Measurements from ENCODE around the gene INTS11.

Gene INTS11

GRCh38 chr1:1284221-1285101 lies 40.0 kb downstream of the INTS11 start:
- DNase-seq (ENCODE audit: low spot score) = no peak
- TF ChIP-seq, protein P1, sequence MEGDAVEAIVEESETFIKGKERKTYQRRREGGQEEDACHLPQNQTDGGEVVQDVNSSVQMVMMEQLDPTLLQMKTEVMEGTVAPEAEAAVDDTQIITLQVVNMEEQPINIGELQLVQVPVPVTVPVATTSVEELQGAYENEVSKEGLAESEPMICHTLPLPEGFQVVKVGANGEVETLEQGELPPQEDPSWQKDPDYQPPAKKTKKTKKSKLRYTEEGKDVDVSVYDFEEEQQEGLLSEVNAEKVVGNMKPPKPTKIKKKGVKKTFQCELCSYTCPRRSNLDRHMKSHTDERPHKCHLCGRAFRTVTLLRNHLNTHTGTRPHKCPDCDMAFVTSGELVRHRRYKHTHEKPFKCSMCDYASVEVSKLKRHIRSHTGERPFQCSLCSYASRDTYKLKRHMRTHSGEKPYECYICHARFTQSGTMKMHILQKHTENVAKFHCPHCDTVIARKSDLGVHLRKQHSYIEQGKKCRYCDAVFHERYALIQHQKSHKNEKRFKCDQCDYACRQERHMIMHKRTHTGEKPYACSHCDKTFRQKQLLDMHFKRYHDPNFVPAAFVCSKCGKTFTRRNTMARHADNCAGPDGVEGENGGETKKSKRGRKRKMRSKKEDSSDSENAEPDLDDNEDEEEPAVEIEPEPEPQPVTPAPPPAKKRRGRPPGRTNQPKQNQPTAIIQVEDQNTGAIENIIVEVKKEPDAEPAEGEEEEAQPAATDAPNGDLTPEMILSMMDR (IDR thresholded peaks at IDR 0.05; ENCODE audit: extremely low read depth, missing control alignments) = no peak

- TF ChIP-seq, protein P1 (IDR thresholded peaks at IDR 0.05; ENCODE audit: extremely low read depth, missing control alignments) = no peak
- peak; percentile 84 for DNase-seq (ENCODE audit: low spot score)
Observed at GRCh38 chr1:1283821-1284220, 40.6 kb downstream of the INTS11 start.

DNA sequence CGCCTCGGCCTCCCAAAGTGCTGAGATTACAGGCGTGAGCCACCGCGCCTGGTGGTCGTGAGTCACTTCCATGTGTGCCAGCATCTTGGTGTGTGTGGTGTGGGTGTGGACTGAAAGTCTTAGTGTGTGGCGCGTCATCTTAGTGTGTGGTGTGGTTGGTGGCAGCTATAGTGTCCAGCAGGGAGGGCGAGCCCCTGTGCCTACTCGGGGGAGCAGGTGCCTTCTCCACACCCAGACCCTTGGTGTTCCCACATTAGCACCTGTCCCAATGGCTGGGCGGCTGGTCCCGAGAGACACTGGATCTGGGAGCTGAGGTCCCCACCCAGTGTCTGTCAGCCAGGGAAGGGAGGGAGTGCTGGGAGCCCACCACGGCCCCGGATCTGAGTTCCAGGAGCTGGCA lies 41.5 kb downstream of the INTS11 start:
- TF ChIP-seq, protein P1 (IDR thresholded peaks at IDR 0.05; ENCODE audit: extremely low read depth, missing control alignments) = no peak
- no peak for DNase-seq (ENCODE audit: low spot score)

DNA sequence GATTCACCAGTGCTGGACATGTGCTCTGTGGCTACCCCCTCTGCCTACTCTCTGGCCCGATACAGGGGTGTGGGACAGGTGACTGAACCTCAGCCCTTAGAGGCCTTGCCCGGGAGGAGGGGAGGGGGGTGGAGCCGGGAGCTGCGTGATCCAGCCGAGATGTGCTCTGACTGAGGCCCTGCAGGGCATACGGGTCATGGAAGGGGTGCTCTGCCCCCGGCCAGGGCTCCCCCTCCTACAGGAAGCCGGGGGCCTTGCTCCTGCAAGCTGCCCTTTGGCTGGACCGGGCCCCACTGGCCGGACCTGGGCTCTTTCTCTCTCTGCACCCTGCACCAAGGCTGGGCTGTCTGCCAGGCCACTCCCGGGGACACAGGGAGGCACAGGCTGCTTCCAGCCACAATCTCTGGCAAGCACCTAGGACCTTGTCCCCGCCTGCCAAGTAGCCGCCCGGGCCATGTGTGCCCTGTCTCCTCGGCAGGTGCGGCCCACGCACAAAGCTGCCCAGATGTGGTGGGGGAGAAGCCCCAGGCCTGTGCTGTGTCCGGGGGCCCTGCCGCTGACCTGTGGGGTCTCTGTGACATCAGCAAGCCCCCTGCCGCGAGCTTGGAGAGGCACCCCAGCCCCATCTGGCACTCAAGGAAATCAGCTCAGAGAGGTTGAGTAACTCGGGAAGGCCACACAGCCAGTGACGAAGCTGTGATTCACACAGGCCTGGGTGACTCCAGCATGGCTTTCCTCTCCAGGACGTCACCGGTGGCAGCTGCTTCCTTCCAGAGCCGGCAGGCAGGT lies 42.7 kb downstream of the INTS11 start:
- TF ChIP-seq, protein P1 (IDR thresholded peaks at IDR 0.05; ENCODE audit: extremely low read depth, missing control alignments) = no peak
- DNase-seq (ENCODE audit: low spot score) = no peak

DNA sequence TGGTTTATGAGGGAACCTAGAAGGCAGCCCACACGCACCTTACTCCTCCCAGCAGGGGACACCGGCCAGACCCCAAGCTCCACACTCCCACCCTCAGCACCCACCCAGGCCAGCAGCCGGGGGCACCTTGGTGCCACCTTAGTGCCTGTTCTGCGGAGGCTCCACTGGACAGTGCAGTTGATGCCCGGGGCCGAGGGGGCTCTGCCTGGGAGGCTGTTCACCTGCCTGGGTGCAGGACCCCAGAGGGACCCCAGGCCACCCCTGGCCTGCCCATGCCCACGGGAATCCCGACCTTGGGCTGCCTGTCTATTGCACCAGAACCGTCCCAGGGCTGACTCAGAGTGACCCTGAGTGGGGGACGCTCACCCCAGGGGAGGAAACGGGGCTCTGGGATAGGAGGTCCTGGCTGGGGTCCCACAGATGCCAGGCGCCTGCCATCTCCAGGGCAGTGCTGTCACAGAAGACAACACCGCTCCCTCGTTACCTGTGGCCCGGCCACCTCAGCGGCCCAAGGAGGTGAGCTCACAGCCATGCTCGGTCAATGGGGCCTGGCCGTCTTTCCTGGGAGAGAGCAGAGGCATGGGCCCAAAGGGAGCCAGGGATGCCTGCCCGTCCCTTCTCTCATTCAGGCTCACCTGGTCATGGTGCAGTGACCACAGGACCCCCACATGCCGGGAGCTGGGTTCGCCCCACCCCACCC lies 43.5 kb downstream of the INTS11 start:
- DNase-seq (ENCODE audit: low spot score) = no peak
- TF ChIP-seq, protein P1 (IDR thresholded peaks at IDR 0.05; ENCODE audit: extremely low read depth, missing control alignments) = no peak

DNA sequence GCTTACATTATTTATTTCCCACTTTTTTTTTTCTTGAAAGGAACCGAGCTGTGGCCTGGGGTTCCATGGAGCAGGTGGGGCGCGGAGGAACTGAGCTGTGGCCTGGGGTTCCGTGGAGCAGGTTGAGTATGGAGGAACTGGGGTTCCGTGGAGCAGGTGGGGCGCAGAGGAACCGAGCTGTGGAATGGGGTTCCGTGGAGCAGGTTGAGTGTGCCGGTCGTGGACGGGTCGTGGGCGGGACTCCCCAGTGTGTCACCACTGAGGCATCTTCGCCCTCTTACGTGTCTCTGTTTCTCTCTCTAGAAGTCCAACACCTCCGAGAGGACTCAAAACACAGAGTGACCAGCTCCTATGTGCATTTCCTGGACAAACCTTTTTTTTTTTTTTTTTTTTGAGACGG lies 45.4 kb downstream of the INTS11 start:
- TF ChIP-seq, protein P1 (IDR thresholded peaks at IDR 0.05; ENCODE audit: extremely low read depth, missing control alignments) = no peak
- DNase-seq (ENCODE audit: low spot score) = no peak

Data from GM20000 (cell line).